ENCODE measurements around the gene FAM83D. TPM values are rescaled to one million over a fixed set of nuclear protein-coding genes. Genes with fewer than 3 reads are reported as not detected.

Gene FAM83D
- total RNA-seq, 2 donors from 2014 or later, result 10.2 to 12.6 TPM

GRCh38 chr20:38920411-38920810 is 5.8 kb upstream of the FAM83D start:
- no peak for DNase-seq (ENCODE audit: low spot score)
- no peak for TF ChIP-seq POLR2AphosphoS5 (IDR thresholded peaks at IDR 0.05)
- no peak for TF ChIP-seq POLR2A (IDR thresholded peaks at IDR 0.05)
- TF ChIP-seq CTCF (IDR thresholded peaks at IDR 0.05), result no peak
- Histone ChIP-seq H3K27me3 (replicated peaks; ENCODE audit: insufficient read depth) (no peaks in the 10 kb centered on the region), H3K9me3 (no peaks in the 10 kb centered on the region), H3K36me3 (no peaks in the 10 kb centered on the region), H3K4me3 (no peak overlapping the region), H3K4me1 (replicated peaks) (no peaks in the 10 kb centered on the region), H3K27ac (no peak overlapping the region)
- intact Hi-C loops (cut with DNase I), result no loop called here
- WGBS, result 79% methylated on average over 3 of the region's 3 CpGs

- no peak for TF ChIP-seq POLR2AphosphoS5 (IDR thresholded peaks at IDR 0.05)
- TF ChIP-seq CTCF (IDR thresholded peaks at IDR 0.05), result no peak
- no peak for TF ChIP-seq POLR2A (IDR thresholded peaks at IDR 0.05)
- WGBS, result 79% methylated on average over 9 of the region's 9 CpGs
- H3K9me3 ChIP-seq, result no peaks in the 10 kb centered on the region
- H3K4me3 ChIP-seq, result no peak overlapping the region
- no peaks in the 10 kb centered on the region for H3K27me3 ChIP-seq (replicated peaks; ENCODE audit: insufficient read depth)
- H3K4me1 ChIP-seq (replicated peaks), result no peaks in the 10 kb centered on the region
- intact Hi-C loops (cut with DNase I), result no loop called here
- H3K36me3 ChIP-seq, result no peaks in the 10 kb centered on the region
- DNase-seq (ENCODE audit: low spot score), result no peak
- H3K27ac ChIP-seq, result no peak overlapping the region
Measured at GRCh38 chr20:38920851-38921250, 5.4 kb upstream of the FAM83D start.

- H3K4me3 ChIP-seq, result no peak overlapping the region
- 94% methylated on average over 2 of the region's 2 CpGs for WGBS
- intact Hi-C loops (cut with DNase I), result loop anchor here (5.0 kb wide), 1 partner anchor 38 kb away; the partner anchor contains the start of gene DHX35
- H3K36me3 ChIP-seq, result no peaks in the 10 kb centered on the region
- peaks cover 8% of the 10 kb centered on the region for H3K4me1 ChIP-seq (replicated peaks)
- H3K27ac ChIP-seq, result no peak overlapping the region
- DNase-seq (ENCODE audit: low spot score), result no peak
- TF ChIP-seq CTCF (IDR thresholded peaks at IDR 0.05), result no peak
- TF ChIP-seq POLR2AphosphoS5 (IDR thresholded peaks at IDR 0.05), result no peak
- TF ChIP-seq POLR2A (IDR thresholded peaks at IDR 0.05), result no peak
- no peaks in the 10 kb centered on the region for H3K9me3 ChIP-seq
- no peaks in the 10 kb centered on the region for H3K27me3 ChIP-seq (replicated peaks; ENCODE audit: insufficient read depth)
Measured at GRCh38 chr20:38924718-38925117, 1.5 kb upstream of the FAM83D start.

GRCh38 chr20:38926934-38927616 is 858 bp downstream of the FAM83D start:
- TF ChIP-seq POLR2A (IDR thresholded peaks at IDR 0.05), result no peak
- no peak for TF ChIP-seq CTCF (IDR thresholded peaks at IDR 0.05)
- TF ChIP-seq POLR2AphosphoS5 (IDR thresholded peaks at IDR 0.05), result no peak
- intact Hi-C loops (cut with DNase I), result loop anchor here (2.0 to 5.0 kb wide), 2 partner anchors 35 to 120 kb away; partner anchors contain the start of gene DHX35
- DNase-seq (ENCODE audit: low spot score), result no peak
- H3K9me3 ChIP-seq, result no peaks in the 10 kb centered on the region
- H3K27ac ChIP-seq, result no peak overlapping the region
- 8% methylated on average over 25 of the region's 27 CpGs for whole genome bisulfite sequencing
- no peaks in the 10 kb centered on the region for H3K36me3 ChIP-seq
- peak overlapping the region; percentile 48 to 49 for H3K4me3 ChIP-seq
- H3K4me1 ChIP-seq (replicated peaks), result peaks cover 8% of the 10 kb centered on the region
- H3K27me3 ChIP-seq (replicated peaks; ENCODE audit: insufficient read depth), result no peaks in the 10 kb centered on the region

Data from prostate gland (tissue), 2 donors.